ENCODE data around the gene RAD9B. TPM values are rescaled to one million over a fixed set of nuclear protein-coding genes. Genes with fewer than 3 reads are reported as not detected.

Gene RAD9B
- total and polyA plus RNA-seq, 11 donors = 0.34 to 12.0 (median 2.4) TPM; not detected in 2

- H3K4me1 ChIP-seq = peaks cover 0 to 65% (median 31%) of the 10 kb centered on the region in 12 donors
- 77 to 87% (median 81%) methylated on average over 4 of the region's 4 CpGs for WGBS, 4 donors
- H3K36me3 ChIP-seq = peaks cover 0 to 27% (median 14%) of the 10 kb centered on the region in 9 donors
- H3K27me3 ChIP-seq = no peaks in the 10 kb centered on the region
- ATAC-seq = no peak
- DNase-seq = no peak
- TF ChIP-seq POLR2A (IDR thresholded peaks at IDR 0.05) (no peak), CTCF (IDR thresholded peaks at IDR 0.05) (no peak)
- intact Hi-C loops (cut with DNase I) = loop anchor here in 4 of 10 donors (5.0 kb wide), 1 partner anchor 51 kb away; no protein-coding TSS in a partner anchor
- no peak overlapping the region for H3K4me3 ChIP-seq
- H3K9me3 ChIP-seq = no peaks in the 10 kb centered on the region
- H3K27ac ChIP-seq = peak overlapping the region in 3 of 12 donors; percentile 36 to 90 (median 59)
Observed at GRCh38 chr12:110550981-110551380, 48.9 kb downstream of the RAD9B start.

Other genes with a start within 250 kb of the RAD9B start
- gene ATP2A2, start 221.1 kb upstream of the RAD9B start, total RNA-seq = 1,000 to 10,000 TPM; 1,194 to 2,963 (median 1,871) TPM
- 1,000 to 10,000 TPM in 1 of 2 donors, 100 to 1,000 TPM in 1; 494 to 1,113 TPM for gene ATP2A2, start 221.1 kb upstream of the RAD9B start, polyA plus RNA-seq
- 10 to 100 TPM; 26.5 to 41.3 (median 33.0) TPM for gene ANAPC7, start 98.6 kb upstream of the RAD9B start, total RNA-seq
- 10 to 100 TPM; 35.4 to 36.7 TPM for gene ANAPC7, start 98.6 kb upstream of the RAD9B start, polyA plus RNA-seq
- 100 to 1,000 TPM in 5 of 9 donors, 10 to 100 TPM in 4; 77.2 to 251 (median 108) TPM for gene ARPC3, start 52.0 kb upstream of the RAD9B start, total RNA-seq
- gene ARPC3, start 52.0 kb upstream of the RAD9B start, polyA plus RNA-seq = 100 to 1,000 TPM; 176 to 202 TPM
- 10 to 100 TPM; 14.5 to 37.0 (median 28.4) TPM for gene GPN3, start 34.1 kb upstream of the RAD9B start, total RNA-seq
- 10 to 100 TPM; 16.1 to 62.2 TPM for gene GPN3, start 34.1 kb upstream of the RAD9B start, polyA plus RNA-seq
- 1 to 10 TPM; 3.6 to 8.0 (median 4.7) TPM for gene FAM216A, start 33.5 kb upstream of the RAD9B start, total RNA-seq
- gene FAM216A, start 33.5 kb upstream of the RAD9B start, polyA plus RNA-seq = 10 to 100 TPM in 1 of 2 donors, 1 to 10 TPM in 1; 8.7 to 29.3 TPM
- 100 to 1,000 TPM in 3 of 9 donors, 10 to 100 TPM in 6; 66.7 to 149 (median 89.5) TPM for gene VPS29, start 220 bp upstream of the RAD9B start, total RNA-seq
- 100 to 1,000 TPM; 107 to 191 TPM for gene VPS29, start 220 bp upstream of the RAD9B start, polyA plus RNA-seq
- gene PPTC7, start 81.0 kb downstream of the RAD9B start, total RNA-seq = 100 to 1,000 TPM in 1 of 9 donors, 10 to 100 TPM in 8; 47.5 to 113 (median 72.7) TPM
- 10 to 100 TPM; 26.6 to 53.1 TPM for gene PPTC7, start 81.0 kb downstream of the RAD9B start, polyA plus RNA-seq
- 10 to 100 TPM; 17.3 to 27.7 (median 20.2) TPM for gene TCTN1, start 111.8 kb downstream of the RAD9B start, total RNA-seq
- 10 to 100 TPM; 12.6 to 18.5 TPM for gene TCTN1, start 111.8 kb downstream of the RAD9B start, polyA plus RNA-seq
- gene HVCN1, start 186.8 kb downstream of the RAD9B start, total RNA-seq = 10 to 100 TPM in 6 of 9 donors, 1 to 10 TPM in 3; 4.1 to 55.3 (median 11.8) TPM
- gene HVCN1, start 186.8 kb downstream of the RAD9B start, polyA plus RNA-seq = 10 to 100 TPM in 1 of 2 donors, 1 to 10 TPM in 1; 9.5 to 13.6 TPM
- gene PPP1CC, start 240.6 kb downstream of the RAD9B start, total RNA-seq = 100 to 1,000 TPM; 110 to 207 (median 150) TPM
- 100 to 1,000 TPM in 1 of 2 donors, 10 to 100 TPM in 1; 90.6 to 130 TPM for gene PPP1CC, start 240.6 kb downstream of the RAD9B start, polyA plus RNA-seq